ENCODE data around the gene DHX9.

Gene DHX9

GRCh38 chr1:182803846-182804245 is 35.3 kb upstream of the DHX9 start:
- no peak for TF ChIP-seq CTCF (IDR thresholded peaks at IDR 0.05; ENCODE audit: low read depth, low read length)
- DNase-seq (ENCODE audit: extremely low read depth, low read depth), result no peak

- no peak for TF ChIP-seq CTCF (IDR thresholded peaks at IDR 0.05; ENCODE audit: low read depth, low read length)
- DNase-seq (ENCODE audit: extremely low read depth, low read depth), result no peak
Measured at GRCh38 chr1:182806015-182806678, 33.0 kb upstream of the DHX9 start.

- DNase-seq (ENCODE audit: extremely low read depth, low read depth), result no peak
- no peak for TF ChIP-seq CTCF (IDR thresholded peaks at IDR 0.05; ENCODE audit: low read depth, low read length)
Measured at GRCh38 chr1:182807907-182808306, 31.2 kb upstream of the DHX9 start.

GRCh38 chr1:182809414-182809957 is 29.7 kb upstream of the DHX9 start:
- no peak for DNase-seq (ENCODE audit: extremely low read depth, low read depth)
- TF ChIP-seq CTCF (IDR thresholded peaks at IDR 0.05; ENCODE audit: low read depth, low read length), result no peak

- no peak for DNase-seq (ENCODE audit: extremely low read depth, low read depth)
Measured at GRCh38 chr1:182811975-182812722, 27.0 kb upstream of the DHX9 start.

GRCh38 chr1:182816863-182817262 is 22.3 kb upstream of the DHX9 start:
- TF ChIP-seq CTCF (IDR thresholded peaks at IDR 0.05; ENCODE audit: low read depth, low read length), result no peak

More at GRCh38 chr1:182811975-182812722, 27.0 kb upstream of the DHX9 start:
- TF ChIP-seq CTCF (IDR thresholded peaks at IDR 0.05; ENCODE audit: low read depth, low read length), result no peak

GRCh38 chr1:182817802-182818201 is 21.3 kb upstream of the DHX9 start:
- no peak for DNase-seq (ENCODE audit: extremely low read depth, low read depth)
- TF ChIP-seq CTCF (IDR thresholded peaks at IDR 0.05; ENCODE audit: low read depth, low read length), result no peak

More at GRCh38 chr1:182816863-182817262, 22.3 kb upstream of the DHX9 start:
- DNase-seq (ENCODE audit: extremely low read depth, low read depth), result no peak

Data from AG09319 (cell line).